ENCODE results near the gene DOCK9. TPM values are rescaled to one million over a fixed set of nuclear protein-coding genes. Genes with fewer than 3 reads are reported as not detected.

DOCK9 gene
- total RNA-seq, 1 experiment from 2014 or later = 7.7 TPM

- Histone ChIP-seq H3K36me3 (replicated peaks; ENCODE audit: control insufficient read depth, insufficient read depth, low read length) (no peaks in the 10 kb centered on the region), H3K4me3 (ENCODE audit: insufficient read depth, low read depth, low read length) (no peak overlapping the region), H3K27me3 (ENCODE audit: control insufficient read depth, insufficient read depth, low read length) (no peaks in the 10 kb centered on the region)
- DNase-seq = no peak
These were observed 148.3 kb downstream of the DOCK9 start for GRCh38 chr13:98829541-98829940.

DNA sequence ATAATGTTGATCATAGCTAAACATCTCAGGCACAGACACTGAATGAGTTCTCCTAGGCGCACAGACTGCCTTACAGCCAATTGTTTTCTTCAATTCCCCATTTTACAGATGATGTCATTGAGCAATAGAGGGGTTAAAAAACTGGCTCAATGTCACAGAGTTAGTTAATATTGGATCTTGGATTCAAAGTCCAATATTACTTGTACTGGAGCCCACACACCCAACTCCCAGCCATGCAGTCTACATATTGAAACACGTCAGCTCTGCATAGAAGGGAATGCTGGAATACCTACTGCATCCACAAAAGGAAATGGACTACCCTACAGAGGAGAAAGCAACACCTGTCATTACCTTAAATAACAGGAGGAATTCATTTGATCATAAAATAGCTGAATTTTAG is 149.2 kb downstream of the DOCK9 start:
- Histone ChIP-seq H3K4me3 (ENCODE audit: insufficient read depth, low read depth, low read length) (no peak overlapping the region), H3K36me3 (replicated peaks; ENCODE audit: control insufficient read depth, insufficient read depth, low read length) (no peaks in the 10 kb centered on the region), H3K27me3 (ENCODE audit: control insufficient read depth, insufficient read depth, low read length) (no peaks in the 10 kb centered on the region)
- no peak for DNase-seq

- no peaks in the 10 kb centered on the region for H3K27me3 ChIP-seq (ENCODE audit: control insufficient read depth, insufficient read depth, low read length)
- no peaks in the 10 kb centered on the region for H3K36me3 ChIP-seq (replicated peaks; ENCODE audit: control insufficient read depth, insufficient read depth, low read length)
- H3K4me3 ChIP-seq (ENCODE audit: insufficient read depth, low read depth, low read length) = no peak overlapping the region
- DNase-seq = peak; percentile 51
These were observed 150.4 kb downstream of the DOCK9 start for GRCh38 chr13:98827449-98827848.

DNA sequence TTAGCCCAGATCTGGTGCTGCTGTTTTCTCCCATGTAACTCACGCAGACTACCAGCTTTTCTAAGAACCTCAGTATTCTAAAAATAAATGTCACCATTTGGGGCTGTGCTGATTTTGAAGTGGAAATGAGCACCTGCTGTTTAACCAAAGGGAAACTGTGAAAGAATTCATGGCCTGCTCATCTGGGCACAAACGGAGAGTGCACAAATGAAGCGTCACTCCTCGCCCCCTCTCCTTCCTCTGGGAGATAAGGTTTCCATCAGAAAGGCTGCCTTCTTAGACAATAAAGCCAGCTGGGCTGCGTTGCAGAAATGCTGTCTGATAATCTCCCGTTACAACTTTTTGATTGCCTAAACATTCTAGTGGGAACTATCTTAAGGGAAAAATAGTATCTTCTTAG is 151.7 kb downstream of the DOCK9 start:
- Histone ChIP-seq H3K36me3 (replicated peaks; ENCODE audit: control insufficient read depth, insufficient read depth, low read length) (no peaks in the 10 kb centered on the region), H3K4me3 (ENCODE audit: insufficient read depth, low read depth, low read length) (no peak overlapping the region), H3K27me3 (ENCODE audit: control insufficient read depth, insufficient read depth, low read length) (no peaks in the 10 kb centered on the region)
- DNase-seq = peak; percentile 32

GRCh38 chr13:98825659-98826058 is 152.2 kb downstream of the DOCK9 start:
- DNase-seq = peak; percentile 66
- Histone ChIP-seq H3K4me3 (ENCODE audit: insufficient read depth, low read depth, low read length) (no peak overlapping the region), H3K27me3 (ENCODE audit: control insufficient read depth, insufficient read depth, low read length) (no peaks in the 10 kb centered on the region), H3K36me3 (replicated peaks; ENCODE audit: control insufficient read depth, insufficient read depth, low read length) (no peaks in the 10 kb centered on the region)

DNA sequence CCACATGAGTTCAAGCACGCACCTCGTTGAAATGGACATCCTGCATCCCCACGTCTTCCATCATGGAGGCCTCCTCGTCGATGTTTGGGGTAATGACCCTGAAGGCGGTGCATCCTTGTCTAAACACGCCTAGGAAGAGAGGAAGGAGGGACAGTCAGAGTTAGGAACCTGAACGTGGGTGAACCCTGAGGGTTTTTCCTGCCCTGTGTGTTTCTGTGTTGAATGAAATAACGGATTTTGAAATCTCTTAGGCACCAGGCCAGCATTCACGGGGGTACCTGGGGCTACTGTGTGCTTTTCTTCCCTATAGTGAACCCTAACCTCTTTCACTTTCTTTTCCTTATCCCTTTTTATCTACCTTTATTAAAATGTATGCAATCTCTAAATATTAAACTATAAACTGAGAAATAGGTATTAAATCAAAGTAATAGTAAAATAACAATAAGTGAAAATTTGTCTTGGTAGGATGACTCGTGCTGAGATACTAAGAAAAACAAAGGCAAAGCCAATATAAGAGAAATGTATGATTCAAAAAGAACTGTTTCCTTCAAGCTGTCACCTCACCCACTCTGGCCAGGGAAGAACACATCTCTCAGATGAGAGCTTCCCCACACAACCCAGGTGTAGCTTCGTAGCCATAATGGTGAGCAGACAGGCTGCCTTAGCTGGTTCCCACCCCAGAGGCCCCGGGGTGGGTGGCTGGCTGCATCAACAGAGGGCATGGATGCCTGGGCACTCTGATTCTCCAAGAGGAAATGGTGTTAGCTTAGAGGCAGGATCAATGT is 153.3 kb downstream of the DOCK9 start:
- no peak for DNase-seq
- Histone ChIP-seq H3K4me3 (ENCODE audit: insufficient read depth, low read depth, low read length) (no peak overlapping the region), H3K36me3 (replicated peaks; ENCODE audit: control insufficient read depth, insufficient read depth, low read length) (no peaks in the 10 kb centered on the region)

DNA sequence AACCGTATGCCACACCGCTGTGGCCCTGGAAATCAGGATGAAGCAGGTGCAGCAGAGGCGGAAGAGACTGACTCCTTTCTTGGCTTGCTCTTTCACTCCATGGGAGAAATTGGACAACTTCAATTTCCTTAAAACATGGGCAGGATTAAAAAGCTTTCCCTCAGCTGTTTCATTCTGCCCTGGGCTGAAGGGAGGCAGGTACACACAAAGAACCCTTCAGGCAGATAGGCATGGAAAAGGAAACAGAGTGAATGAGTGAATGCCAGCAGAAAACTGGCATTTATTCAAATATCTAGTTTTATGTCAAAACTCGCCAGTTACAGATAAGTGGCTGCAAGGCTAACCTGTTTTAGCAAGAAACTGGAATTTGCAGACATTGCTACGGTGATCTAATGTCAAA is 154.4 kb downstream of the DOCK9 start:
- H3K27me3 ChIP-seq (ENCODE audit: control insufficient read depth, insufficient read depth, low read length) = no peaks in the 10 kb centered on the region
- no peaks in the 10 kb centered on the region for H3K36me3 ChIP-seq (replicated peaks; ENCODE audit: control insufficient read depth, insufficient read depth, low read length)
- H3K4me3 ChIP-seq (ENCODE audit: insufficient read depth, low read depth, low read length) = no peak overlapping the region
- no peak for DNase-seq

More for the DNA sequence above, 153.3 kb downstream of the DOCK9 start:
- H3K27me3 ChIP-seq (ENCODE audit: control insufficient read depth, insufficient read depth, low read length) = no peaks in the 10 kb centered on the region

- DNase-seq = no peak
- Histone ChIP-seq H3K4me3 (ENCODE audit: insufficient read depth, low read depth, low read length) (no peak overlapping the region), H3K27me3 (ENCODE audit: control insufficient read depth, insufficient read depth, low read length) (no peaks in the 10 kb centered on the region), H3K36me3 (replicated peaks; ENCODE audit: control insufficient read depth, insufficient read depth, low read length) (no peaks in the 10 kb centered on the region)
These were observed 155.6 kb downstream of the DOCK9 start for GRCh38 chr13:98822225-98822606.

- DNase-seq = no peak
- Histone ChIP-seq H3K36me3 (replicated peaks; ENCODE audit: control insufficient read depth, insufficient read depth, low read length) (no peaks in the 10 kb centered on the region), H3K4me3 (ENCODE audit: insufficient read depth, low read depth, low read length) (no peak overlapping the region)
These were observed 156.3 kb downstream of the DOCK9 start for GRCh38 chr13:98821372-98822224.

GRCh38 chr13:98820744-98821371 is 157.0 kb downstream of the DOCK9 start:
- H3K36me3 ChIP-seq (replicated peaks; ENCODE audit: control insufficient read depth, insufficient read depth, low read length) = no peaks in the 10 kb centered on the region
- H3K4me3 ChIP-seq (ENCODE audit: insufficient read depth, low read depth, low read length) = no peak overlapping the region
- no peaks in the 10 kb centered on the region for H3K27me3 ChIP-seq (ENCODE audit: control insufficient read depth, insufficient read depth, low read length)
- DNase-seq = no peak

More at GRCh38 chr13:98821372-98822224, 156.3 kb downstream of the DOCK9 start:
- H3K27me3 ChIP-seq (ENCODE audit: control insufficient read depth, insufficient read depth, low read length) = no peaks in the 10 kb centered on the region

DNA sequence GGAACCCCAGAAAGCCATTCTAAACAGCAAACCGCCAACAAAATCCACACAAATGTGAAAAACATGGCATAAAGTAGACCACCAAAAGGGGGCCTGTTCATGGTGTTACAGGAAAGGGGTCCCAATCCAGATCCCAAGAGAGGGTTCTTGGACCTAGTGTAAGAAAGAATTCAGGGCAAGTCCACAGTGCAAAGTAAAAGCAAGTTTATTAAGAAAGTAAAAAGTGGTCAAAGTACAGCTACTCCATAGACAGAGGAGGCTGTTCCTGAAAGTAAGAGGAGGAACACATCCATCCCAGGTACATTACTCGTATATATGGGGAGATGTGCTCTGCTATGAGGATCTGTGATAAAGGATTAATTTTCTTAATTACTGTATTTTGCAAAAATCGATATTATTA is 157.6 kb downstream of the DOCK9 start:
- Histone ChIP-seq H3K27me3 (ENCODE audit: control insufficient read depth, insufficient read depth, low read length) (no peaks in the 10 kb centered on the region), H3K4me3 (ENCODE audit: insufficient read depth, low read depth, low read length) (no peak overlapping the region), H3K36me3 (replicated peaks; ENCODE audit: control insufficient read depth, insufficient read depth, low read length) (no peaks in the 10 kb centered on the region)
- no peak for DNase-seq

- Histone ChIP-seq H3K4me3 (ENCODE audit: insufficient read depth, low read depth, low read length) (no peak overlapping the region), H3K36me3 (replicated peaks; ENCODE audit: control insufficient read depth, insufficient read depth, low read length) (no peaks in the 10 kb centered on the region), H3K27me3 (ENCODE audit: control insufficient read depth, insufficient read depth, low read length) (no peaks in the 10 kb centered on the region)
- DNase-seq = no peak
These were observed 158.4 kb downstream of the DOCK9 start for GRCh38 chr13:98819382-98820010.

GRCh38 chr13:98816406-98816805 is 161.5 kb downstream of the DOCK9 start:
- no peak overlapping the region for H3K4me3 ChIP-seq (ENCODE audit: insufficient read depth, low read depth, low read length)
- H3K27me3 ChIP-seq (ENCODE audit: control insufficient read depth, insufficient read depth, low read length) = no peaks in the 10 kb centered on the region
- no peaks in the 10 kb centered on the region for H3K36me3 ChIP-seq (replicated peaks; ENCODE audit: control insufficient read depth, insufficient read depth, low read length)
- no peak for DNase-seq

- no peak for DNase-seq
- Histone ChIP-seq H3K4me3 (ENCODE audit: insufficient read depth, low read depth, low read length) (no peak overlapping the region), H3K36me3 (replicated peaks; ENCODE audit: control insufficient read depth, insufficient read depth, low read length) (no peaks in the 10 kb centered on the region), H3K27me3 (ENCODE audit: control insufficient read depth, insufficient read depth, low read length) (no peaks in the 10 kb centered on the region)
These were observed 163.9 kb downstream of the DOCK9 start for GRCh38 chr13:98813993-98814392.
